Kidney (tissue), 14 donors: ENCODE data around the gene LIN28A. TPM values are rescaled to one million over a fixed set of nuclear protein-coding genes. Genes with fewer than 3 reads are reported as not detected.
A peak's percentile ranks its signal among the peaks of the same experiment; 100 is the strongest.

ENCODE experiments used
- DNase-seq, 5 donors: peaks; one replicate each; pipeline ENCODE4 v3.0.0-alpha.2; 2013 to 2020
- FAIRE-seq: peaks from 2 replicates; lab custom pipeline; 2012; peaks lifted over from hg19 to GRCh38; lab: Jason Lieb, UNC
- H3K27ac ChIP-seq, 2 donors: one replicate each; pipeline ENCODE4 v1.7.0; 2013; ENCODE audit warnings: low read depth in 2 of 2, low read length in 2 of 2, inconsistent platforms in 1 of 2
- H3K27me3 ChIP-seq: one replicate; pipeline ENCODE4 v1.7.1; 2013; ENCODE audit warnings: low read length, inconsistent platforms; ENCODE audit not compliant: control insufficient read depth, insufficient read depth
- H3K36me3 ChIP-seq, 3 donors: one replicate each; pipeline versions ENCODE4 v1.7.0 to v1.7.1; 2013; ENCODE audit warnings: low read length in 3 of 3, control low read depth in 1 of 3, inconsistent platforms in 1 of 3; ENCODE audit not compliant: insufficient read depth in 3 of 3, control insufficient read depth in 2 of 3
- H3K4me1 ChIP-seq, 3 donors: one replicate each; pipeline versions ENCODE4 v1.7.0 to v1.7.1; 2013; ENCODE audit warnings: low read length in 3 of 3, inconsistent platforms in 1 of 3, low read depth in 1 of 3; ENCODE audit not compliant: control insufficient read depth in 2 of 3, insufficient read depth in 2 of 3
- H3K4me3 ChIP-seq, 3 donors: one replicate each; pipeline versions ENCODE4 v1.7.0 to v1.8.1; 2013; ENCODE audit warnings: low read length in 3 of 3, control low read depth in 1 of 3, inconsistent platforms in 1 of 3
- H3K9ac ChIP-seq, 3 donors: one replicate each; pipeline versions ENCODE4 v1.7.0 to v1.7.1; 2013; ENCODE audit warnings: low read length in 3 of 3, control low read depth in 1 of 3, inconsistent platforms in 1 of 3
- H3K9me3 ChIP-seq, 3 donors: one replicate each; pipeline versions ENCODE4 v1.7.0 to v1.7.1; 2013; ENCODE audit warnings: low read length in 3 of 3, control low read depth in 1 of 3, inconsistent platforms in 1 of 3; ENCODE audit not compliant: control insufficient read depth in 2 of 3, insufficient read depth in 1 of 3
- CTCF ChIP-seq: IDR thresholded peaks from 3 replicates; pipeline ENCODE4 v1.5.1; 2012; ENCODE audit warnings: mild to moderate bottlenecking, moderate library complexity, borderline replicate concordance; ENCODE audit not compliant: insufficient read depth; ENCODE audit errors: extremely low read depth
- intact Hi-C: fragments of 100-400 bp; cut with DNase I; formaldehyde crosslinking; loops from one replicate; pipeline ENCODE4 v1.11.1; 2022
- polyA plus RNA-seq: library from polyadenylated mRNA; stranded (reverse); fragments of 350-450 nt; fragmentation: Illumina TruSeq; extraction: RNeasy Lipid Tissue Mini Kit (QIAGEN cat#74804); gene quantifications from one replicate; pipeline ENCODE4 v1.2.3, GENCODE V29; 2014; ENCODE audit warnings: low read depth, low replicate concordance; ENCODE audit not compliant: insufficient read depth
- total RNA-seq: library from RNA; stranded (reverse); fragmentation: NEBNext Ultra II Directional; extraction: Animal tissue kit (Norgen Biotek cat#: 25700); gene quantifications from one replicate; pipeline ENCODE4 v1.2.1, GENCODE V29; 2021
- donor health status: control.
- donor health status: control.
- donor health status: control.
- donor health status: control.
- donor health status: control.
- donor health status: DM: yes; HTN: yes; CAD: no.
- donor health status: Normal renal cell carcinoma (clear cell type).

The LIN28A gene
- total and polyA plus RNA-seq, 2 donors from 2014 or later = not detected

- DNase-seq (no peak), FAIRE-seq (no peak)
- intact Hi-C loops = no loop called here
- peak overlapping the region; percentile 12 to 99 (median 83) for H3K9ac ChIP-seq
- H3K9me3 ChIP-seq = no peaks in the 10 kb centered on the region
- H3K4me3 ChIP-seq = peak overlapping the region; percentile 91 to 95 (median 92)
- no peaks in the 10 kb centered on the region for H3K27me3 ChIP-seq
- TF ChIP-seq CTCF = no peak
- H3K36me3 ChIP-seq = peaks cover under 1 to 6% (median 4%) of the 10 kb centered on the region in 3 donors
- H3K27ac ChIP-seq = peak overlapping the region in 1 of 2 donors; percentile 51
- peaks cover 0 to 7% (median 0%) of the 10 kb centered on the region in 3 donors for H3K4me1 ChIP-seq
Observed at GRCh38 chr1:26432793-26433192, 22.2 kb downstream of the LIN28A start.

GRCh38 chr1:26434161-26434752 lies 23.6 kb downstream of the LIN28A start:
- no peak overlapping the region for H3K27ac ChIP-seq
- H3K9me3 ChIP-seq = no peaks in the 10 kb centered on the region
- H3K4me3 ChIP-seq = no peak overlapping the region
- DNase-seq (no peak), FAIRE-seq (no peak)
- intact Hi-C loops = no loop called here
- H3K36me3 ChIP-seq = peaks cover 4 to 16% (median 13%) of the 10 kb centered on the region in 3 donors
- H3K9ac ChIP-seq = no peak overlapping the region
- TF ChIP-seq CTCF = no peak
- H3K4me1 ChIP-seq = peaks cover 0 to 7% (median 0%) of the 10 kb centered on the region in 3 donors
- H3K27me3 ChIP-seq = no peaks in the 10 kb centered on the region

- peaks cover 8 to 41% (median 25%) of the 10 kb centered on the region in 3 donors for H3K36me3 ChIP-seq
- H3K27ac ChIP-seq = no peak overlapping the region
- intact Hi-C loops = no loop called here
- H3K9me3 ChIP-seq = no peaks in the 10 kb centered on the region
- H3K9ac ChIP-seq = no peak overlapping the region
- no peak overlapping the region for H3K4me3 ChIP-seq
- no peaks in the 10 kb centered on the region for H3K4me1 ChIP-seq
- FAIRE-seq (no peak), DNase-seq (no peak)
- TF ChIP-seq CTCF = no peak
- no peaks in the 10 kb centered on the region for H3K27me3 ChIP-seq
Observed at GRCh38 chr1:26438041-26438440, 27.4 kb downstream of the LIN28A start.
